HuH-7.5 (cell line): ENCODE measurements around the gene ACSM3.
A peak's percentile ranks its signal among the peaks of the same experiment; 100 is the strongest.
"Not testable (repeated sequence)": the region's sequence is repeated elsewhere in the genome, so short reads cannot be mapped to it uniquely, and the experiment has no call there.

ENCODE experiments used
- DNase-seq: peaks from one replicate; pipeline ENCODE4 v3.0.0; 2011; ENCODE audit warnings: low spot score

Gene ACSM3

GRCh38 chr16:20755799-20756198, 8.0 kb upstream of the ACSM3 start:
- DNase-seq: not testable (repeated sequence)

GRCh38 chr16:20760346-20760745, 3.5 kb upstream of the ACSM3 start:
- no peak for DNase-seq

- DNase-seq: no peak
These were observed 2.6 kb upstream of the ACSM3 start for GRCh38 chr16:20761175-20761574.

GRCh38 chr16:20762404-20763123, 1.2 kb upstream of the ACSM3 start:
- DNase-seq: no peak

DNA sequence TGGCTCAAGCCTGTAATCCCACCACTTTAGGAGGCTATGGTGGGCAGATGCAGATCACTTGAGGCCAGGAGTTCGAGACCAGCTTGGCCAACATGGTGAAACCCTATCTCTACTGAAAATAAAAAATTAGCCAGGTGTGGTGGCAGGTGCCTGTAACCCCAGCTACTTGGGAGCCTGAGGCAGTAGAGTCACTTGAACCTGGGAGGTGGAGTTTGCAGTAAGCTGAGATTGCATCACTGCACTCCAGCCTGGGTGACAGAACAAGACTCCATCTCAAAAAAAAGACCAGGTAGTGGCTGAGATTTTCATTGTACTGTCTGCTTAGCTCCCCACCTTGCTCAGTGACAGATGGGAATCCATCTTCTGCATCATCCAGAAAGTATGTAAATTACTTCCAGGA, 634 bp downstream of the ACSM3 start:
- DNase-seq: not testable (repeated sequence)

- DNase-seq: no peak
These were observed 1.9 kb downstream of the ACSM3 start for GRCh38 chr16:20765732-20766131.

DNA sequence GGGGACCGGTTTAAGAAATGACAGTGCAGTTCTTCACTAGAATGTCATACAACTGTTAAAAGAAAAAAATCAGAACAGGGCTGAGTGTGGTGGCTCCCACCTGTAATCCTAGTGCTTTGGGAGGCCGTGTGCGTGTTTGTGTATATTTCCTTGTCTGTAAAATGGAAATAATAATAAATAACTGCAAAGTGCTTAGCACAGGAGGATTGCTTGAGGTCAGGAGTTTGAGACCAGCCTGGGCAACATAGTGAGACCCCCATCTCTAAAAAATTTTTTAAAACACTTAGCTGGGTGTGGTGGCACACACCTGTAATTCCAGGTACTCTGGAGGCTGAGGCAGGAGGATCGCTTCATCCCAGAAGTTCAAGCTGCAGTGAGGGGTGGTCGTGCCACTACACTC, 2.5 kb downstream of the ACSM3 start:
- no peak for DNase-seq

- no peak for DNase-seq
These were observed 3.8 kb downstream of the ACSM3 start for GRCh38 chr16:20767577-20767976.

DNA sequence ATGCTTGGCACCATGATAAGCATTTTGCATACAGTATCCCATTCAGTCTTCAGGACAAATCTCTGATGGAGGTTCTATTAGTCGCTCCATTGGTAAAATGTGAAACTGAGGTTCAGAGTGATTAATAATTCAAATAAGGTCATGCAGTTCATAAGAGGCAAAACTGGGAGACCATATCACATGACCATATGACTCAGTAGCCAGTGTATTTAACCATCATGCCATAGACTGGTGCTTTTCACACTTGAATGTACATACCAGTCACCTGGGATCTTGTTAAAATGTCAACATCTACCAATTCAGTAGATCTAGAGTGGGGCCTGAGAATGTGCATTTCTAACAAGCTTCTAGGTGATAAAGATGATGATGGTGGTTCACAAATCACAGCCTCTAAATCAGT, 4.3 kb downstream of the ACSM3 start:
- no peak for DNase-seq

DNA sequence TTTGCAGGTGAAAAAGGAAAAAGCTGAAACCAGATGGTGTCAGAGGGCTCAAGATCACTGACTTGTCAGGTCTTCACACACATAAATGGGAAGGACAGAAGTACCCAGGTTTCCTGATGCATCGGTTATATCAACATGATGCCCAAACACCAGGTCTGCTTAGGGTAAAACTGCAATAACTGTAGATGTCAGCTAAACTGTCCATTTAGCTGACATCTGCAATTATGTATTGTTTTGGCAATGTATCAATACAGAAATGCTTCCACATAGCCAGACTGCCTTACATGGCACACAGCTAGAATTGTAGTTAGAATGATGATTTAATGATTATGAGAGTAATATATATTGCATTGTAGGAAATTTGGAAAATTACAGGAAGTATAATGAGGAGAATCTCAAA, 5.0 kb downstream of the ACSM3 start:
- no peak for DNase-seq

DNA sequence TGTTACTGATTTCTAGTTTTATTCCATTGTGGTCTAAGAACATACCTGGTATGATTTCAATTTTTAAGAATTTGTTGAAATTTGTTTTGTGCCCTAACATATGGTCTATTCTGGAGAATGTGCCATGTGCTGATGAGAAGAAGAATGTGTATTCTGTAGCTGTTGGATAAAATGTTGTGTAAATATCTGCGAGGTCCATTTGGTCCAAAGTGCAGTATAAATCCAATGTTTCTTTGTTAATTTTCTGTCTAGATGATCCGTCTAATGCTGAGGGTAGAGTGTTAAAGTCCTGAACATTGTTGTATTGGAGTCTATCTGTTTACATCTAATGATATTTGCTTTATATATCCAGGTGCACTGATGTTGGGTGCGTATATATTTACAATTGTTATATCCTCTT, 9.9 kb downstream of the ACSM3 start:
- DNase-seq: no peak

GRCh38 chr16:20774703-20775362, 11.0 kb downstream of the ACSM3 start:
- DNase-seq: peak; percentile 33

GRCh38 chr16:20781697-20782096, 17.9 kb downstream of the ACSM3 start:
- DNase-seq: no peak

- no peak for DNase-seq
These were observed 18.7 kb downstream of the ACSM3 start for GRCh38 chr16:20782470-20782869.

- no peak for DNase-seq
These were observed 20.4 kb downstream of the ACSM3 start for GRCh38 chr16:20784204-20784603.

- DNase-seq: no peak
These were observed 25.3 kb downstream of the ACSM3 start for GRCh38 chr16:20789130-20789529.

- DNase-seq: no peak
These were observed 28.3 kb downstream of the ACSM3 start for GRCh38 chr16:20791923-20792612.

DNA sequence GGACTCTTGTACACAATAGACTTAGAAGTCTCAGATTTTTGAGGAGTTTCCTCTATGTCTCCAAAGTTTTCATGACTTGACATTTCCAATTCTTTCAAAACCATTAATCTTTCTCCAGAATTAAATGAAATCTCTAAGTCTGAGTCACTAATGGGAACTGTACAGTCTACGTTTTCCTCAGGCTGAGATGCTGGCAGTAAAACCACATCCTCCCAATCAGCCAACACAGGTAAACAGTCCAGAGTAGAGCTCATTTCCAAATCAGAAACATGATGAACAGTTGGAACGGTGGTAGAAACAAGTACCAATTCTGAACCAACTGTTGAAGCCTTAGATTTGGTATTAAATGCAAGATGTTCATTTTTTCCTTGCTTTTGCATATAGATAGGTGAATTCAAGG, 34.5 kb downstream of the ACSM3 start:
- DNase-seq: no peak

DNA sequence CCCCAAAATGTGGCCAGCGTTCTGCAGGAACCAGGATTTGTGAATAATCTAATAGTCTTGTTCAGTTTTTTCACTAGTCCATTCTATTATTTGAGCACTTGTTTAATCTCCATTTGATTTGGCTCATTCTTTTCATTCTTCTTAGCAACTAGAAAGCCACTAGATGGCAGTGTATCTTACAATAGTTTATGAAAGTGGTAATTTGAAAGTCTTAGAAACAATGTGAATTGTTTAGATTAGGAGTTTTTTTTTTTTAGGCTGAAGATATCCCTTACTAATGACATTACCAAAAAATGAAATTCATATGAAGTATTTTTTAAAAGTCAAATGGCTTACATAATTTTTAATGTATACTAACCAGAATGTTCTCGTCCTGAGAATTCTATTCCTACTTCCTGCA, 35.8 kb downstream of the ACSM3 start:
- DNase-seq: no peak

- DNase-seq: no peak
These were observed 37.5 kb downstream of the ACSM3 start for GRCh38 chr16:20801278-20801677.

DNA sequence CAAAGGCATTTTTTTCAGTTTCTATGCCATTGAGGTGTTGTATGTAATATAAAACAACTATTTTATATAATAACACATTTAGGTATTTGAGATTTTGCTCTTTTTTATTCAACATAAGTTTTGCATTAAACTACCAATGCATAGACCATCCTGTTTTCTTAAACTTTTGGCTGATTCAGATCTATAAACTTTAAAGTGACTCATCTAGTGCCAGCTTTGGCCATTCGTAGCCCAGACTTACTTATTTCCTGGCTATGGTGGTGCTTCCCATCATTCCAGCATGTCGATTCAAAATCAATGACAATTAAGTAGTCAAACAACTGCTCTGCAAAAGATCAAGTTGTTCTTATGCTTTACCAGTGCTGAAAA, 39.4 kb downstream of the ACSM3 start:
- DNase-seq: no peak

DNA sequence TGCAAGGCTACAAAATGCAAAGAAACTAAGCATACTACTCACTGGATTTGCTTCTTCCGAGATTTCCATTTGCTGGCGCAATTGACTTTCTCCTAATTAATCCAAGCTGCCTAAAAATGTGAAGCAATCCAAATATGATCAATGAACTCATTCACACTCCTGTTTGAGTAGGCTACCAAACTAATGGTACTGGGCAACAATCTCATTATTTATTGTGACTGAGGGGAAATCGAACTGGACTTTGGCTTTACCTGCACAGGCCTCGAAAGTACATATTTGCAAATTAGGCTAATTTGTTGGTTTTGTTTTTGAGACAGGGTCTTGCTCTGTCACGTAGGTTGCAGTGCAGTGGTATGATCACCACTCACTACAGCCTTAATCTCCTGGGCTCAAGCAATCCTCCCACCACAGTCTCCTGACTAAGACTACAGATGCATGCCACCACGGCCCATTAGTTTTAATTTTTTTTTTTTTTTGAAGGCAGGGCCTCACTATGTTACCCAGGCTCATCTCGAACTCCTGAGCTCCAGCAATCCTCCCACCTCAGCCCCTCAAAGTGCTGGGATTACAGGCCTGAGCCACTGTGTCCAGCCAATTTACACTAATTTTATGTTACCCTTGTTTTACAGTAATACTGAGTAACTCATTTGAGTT, 39.9 kb downstream of the ACSM3 start:
- DNase-seq: no peak

DNA sequence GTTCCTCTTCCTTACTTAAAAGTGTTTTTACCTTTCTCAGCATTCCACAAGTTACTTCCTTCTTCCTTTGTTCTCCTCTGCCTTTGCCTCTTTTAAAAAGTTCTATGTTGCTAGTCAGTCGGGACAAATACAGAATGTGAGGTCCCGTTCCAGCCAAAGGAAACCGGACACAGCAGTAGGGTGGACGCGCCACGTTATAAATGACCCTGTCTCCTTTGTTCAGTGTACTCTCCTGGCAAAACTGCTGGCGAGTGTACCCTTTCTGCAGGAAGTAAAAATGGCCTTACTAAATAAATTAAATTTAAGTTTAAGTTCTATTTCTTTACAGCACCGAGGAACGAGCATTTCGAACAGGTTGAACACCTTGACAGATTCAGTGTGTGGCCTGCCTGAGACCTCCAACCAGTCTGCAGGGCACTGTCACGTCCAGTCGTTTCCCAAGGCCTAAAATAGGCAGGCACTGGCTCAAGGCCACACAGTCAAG, 41.9 kb downstream of the ACSM3 start:
- DNase-seq: not testable (repeated sequence)
